ENCODE measurements around the gene ADAMTS15. TPM values are rescaled to one million over a fixed set of nuclear protein-coding genes. Genes with fewer than 3 reads are reported as not detected.

Gene ADAMTS15
- total RNA-seq, 1 donor from 2014 or later, result 15.7 TPM

DNA sequence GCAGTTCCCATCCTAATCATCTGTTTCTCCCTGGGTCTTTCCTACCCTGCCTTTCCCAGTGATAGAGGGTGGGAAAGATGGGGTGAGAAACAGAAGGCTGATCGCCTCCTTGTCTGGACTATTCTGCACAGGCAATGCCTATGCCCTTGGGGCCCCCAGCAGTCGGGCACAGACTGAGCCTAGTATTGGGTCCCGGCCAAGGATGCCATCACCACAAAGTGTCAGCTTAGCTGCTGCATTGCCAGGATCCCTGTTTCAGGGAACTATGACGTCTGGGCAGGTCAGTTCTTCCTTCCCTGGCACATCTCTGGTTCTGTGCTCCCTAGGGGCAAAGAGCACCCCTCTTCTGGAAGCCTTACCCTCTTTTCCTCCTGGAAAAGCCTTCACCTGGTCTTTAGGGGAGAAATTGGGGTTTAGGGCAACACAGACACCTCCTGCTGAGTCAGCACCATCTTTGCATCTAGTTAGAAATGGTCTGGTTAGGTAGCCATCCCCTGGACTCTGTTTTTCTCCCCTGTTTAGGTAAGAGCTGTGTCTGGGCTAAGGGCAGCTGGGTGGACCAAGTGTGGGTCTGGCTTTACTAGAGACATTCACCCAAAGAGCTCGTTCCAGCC lies 22.1 kb upstream of the ADAMTS15 start:
- Histone ChIP-seq H3K9me3 (ENCODE audit: control insufficient read depth in 3 of 3, low read length in 3 of 3) (no peaks in the 10 kb centered on the region), H3K27me3 (ENCODE audit: control insufficient read depth in 3 of 3, insufficient read depth in 3 of 3, low read length in 3 of 3) (peaks cover 36 to 56% (median 39%) of the 10 kb centered on the region in 3 donors), H3K27ac (ENCODE audit: low read depth, low read length) (no peak overlapping the region), H3K4me3 (ENCODE audit: low read length in 3 of 3) (no peak overlapping the region), H3K4me1 (ENCODE audit: control insufficient read depth in 3 of 3, insufficient read depth in 3 of 3, low read length in 3 of 3) (peaks cover 8 to 23% (median 13%) of the 10 kb centered on the region in 3 donors), H3K36me3 (ENCODE audit: control insufficient read depth in 3 of 3, insufficient read depth in 3 of 3, low read length in 3 of 3) (no peaks in the 10 kb centered on the region), H3K9ac (ENCODE audit: low read depth in 1 of 3, low read length in 3 of 3) (no peak overlapping the region)

DNA sequence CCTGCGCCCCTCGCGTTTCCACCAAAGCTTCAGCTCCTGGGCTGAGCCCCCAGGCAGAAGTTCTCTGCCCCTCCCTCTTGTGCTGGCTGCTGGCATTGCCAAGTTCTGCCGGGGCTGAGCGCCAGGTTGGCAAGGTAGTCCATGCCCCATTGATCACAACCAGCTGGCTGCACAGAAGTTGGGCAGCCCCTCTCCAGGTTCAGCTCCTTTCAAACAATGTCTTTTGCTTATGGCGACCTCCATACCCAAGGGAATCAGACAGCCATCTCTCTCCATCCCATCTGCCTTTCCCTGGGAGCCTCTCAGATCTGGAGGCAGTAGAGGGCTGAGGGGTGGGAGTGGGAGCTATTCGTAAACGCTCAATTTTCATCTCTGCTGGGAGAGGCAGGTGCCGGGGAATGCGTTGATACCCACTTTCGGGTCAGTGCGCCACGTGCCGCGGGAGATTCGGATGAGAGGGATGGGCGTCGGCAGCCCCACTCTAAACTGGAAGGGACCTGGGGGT lies 21.6 kb upstream of the ADAMTS15 start:
- H3K9me3 ChIP-seq (ENCODE audit: control insufficient read depth in 3 of 3, low read length in 3 of 3), result no peaks in the 10 kb centered on the region
- H3K9ac ChIP-seq (ENCODE audit: low read depth in 1 of 3, low read length in 3 of 3), result no peak overlapping the region
- H3K4me1 ChIP-seq (ENCODE audit: control insufficient read depth in 3 of 3, insufficient read depth in 3 of 3, low read length in 3 of 3), result peaks cover 11 to 23% (median 15%) of the 10 kb centered on the region in 3 donors
- peak overlapping the region in 1 of 3 donors; percentile 22 for H3K4me3 ChIP-seq (ENCODE audit: low read length in 3 of 3)
- no peaks in the 10 kb centered on the region for H3K36me3 ChIP-seq (ENCODE audit: control insufficient read depth in 3 of 3, insufficient read depth in 3 of 3, low read length in 3 of 3)
- no peak overlapping the region for H3K27ac ChIP-seq (ENCODE audit: low read depth, low read length)
- H3K27me3 ChIP-seq (ENCODE audit: control insufficient read depth in 3 of 3, insufficient read depth in 3 of 3, low read length in 3 of 3), result peaks cover 36 to 51% (median 39%) of the 10 kb centered on the region in 3 donors

DNA sequence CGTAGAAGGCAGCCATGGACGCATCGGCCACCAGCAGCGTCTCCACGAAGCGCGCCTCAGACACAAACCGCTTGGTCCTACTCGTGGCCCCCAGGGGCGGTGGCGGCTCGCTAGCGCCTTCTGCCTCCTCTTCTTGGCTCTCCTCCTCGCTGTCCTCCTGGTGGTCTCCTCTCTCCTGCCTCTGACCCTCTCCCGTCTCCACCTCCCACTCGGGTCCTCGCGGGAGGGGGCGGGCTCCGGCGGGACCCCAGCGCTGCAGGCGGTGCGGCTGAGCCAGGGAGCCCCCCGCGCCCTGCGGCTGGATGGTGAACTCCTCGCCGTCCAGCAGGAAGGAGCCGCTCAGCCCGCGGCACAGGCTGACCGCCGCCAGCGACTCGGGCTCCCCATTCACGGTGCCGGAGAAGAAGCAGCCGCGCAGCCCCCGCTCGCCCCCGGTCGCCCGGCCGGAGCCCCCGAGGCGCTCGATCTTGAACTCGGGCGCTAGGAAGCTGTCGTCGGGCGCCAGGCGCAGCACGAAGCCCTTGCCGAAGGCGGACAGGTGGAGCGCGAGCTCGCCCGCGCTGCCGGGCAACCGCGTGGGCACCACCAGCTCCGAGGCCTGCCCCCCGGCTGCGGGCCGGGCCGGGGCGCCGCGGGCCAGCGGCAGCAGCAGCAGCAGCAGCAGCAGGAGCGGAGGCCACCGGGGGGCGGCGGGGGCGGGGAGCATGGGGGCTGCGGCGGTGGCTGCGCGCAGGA lies 20.7 kb upstream of the ADAMTS15 start:
- Histone ChIP-seq H3K27ac (ENCODE audit: low read depth, low read length) (no peak overlapping the region), H3K9ac (ENCODE audit: low read depth in 1 of 3, low read length in 3 of 3) (peak overlapping the region in 1 of 3 donors; percentile 45), H3K4me3 (ENCODE audit: low read length in 3 of 3) (peak overlapping the region in 2 of 3 donors; percentile 36 to 58), H3K27me3 (ENCODE audit: control insufficient read depth in 3 of 3, insufficient read depth in 3 of 3, low read length in 3 of 3) (peaks cover 36 to 50% (median 39%) of the 10 kb centered on the region in 3 donors), H3K36me3 (ENCODE audit: control insufficient read depth in 3 of 3, insufficient read depth in 3 of 3, low read length in 3 of 3) (no peaks in the 10 kb centered on the region), H3K9me3 (ENCODE audit: control insufficient read depth in 3 of 3, low read length in 3 of 3) (no peaks in the 10 kb centered on the region), H3K4me1 (ENCODE audit: control insufficient read depth in 3 of 3, insufficient read depth in 3 of 3, low read length in 3 of 3) (peaks cover 11 to 23% (median 15%) of the 10 kb centered on the region in 3 donors)

DNA sequence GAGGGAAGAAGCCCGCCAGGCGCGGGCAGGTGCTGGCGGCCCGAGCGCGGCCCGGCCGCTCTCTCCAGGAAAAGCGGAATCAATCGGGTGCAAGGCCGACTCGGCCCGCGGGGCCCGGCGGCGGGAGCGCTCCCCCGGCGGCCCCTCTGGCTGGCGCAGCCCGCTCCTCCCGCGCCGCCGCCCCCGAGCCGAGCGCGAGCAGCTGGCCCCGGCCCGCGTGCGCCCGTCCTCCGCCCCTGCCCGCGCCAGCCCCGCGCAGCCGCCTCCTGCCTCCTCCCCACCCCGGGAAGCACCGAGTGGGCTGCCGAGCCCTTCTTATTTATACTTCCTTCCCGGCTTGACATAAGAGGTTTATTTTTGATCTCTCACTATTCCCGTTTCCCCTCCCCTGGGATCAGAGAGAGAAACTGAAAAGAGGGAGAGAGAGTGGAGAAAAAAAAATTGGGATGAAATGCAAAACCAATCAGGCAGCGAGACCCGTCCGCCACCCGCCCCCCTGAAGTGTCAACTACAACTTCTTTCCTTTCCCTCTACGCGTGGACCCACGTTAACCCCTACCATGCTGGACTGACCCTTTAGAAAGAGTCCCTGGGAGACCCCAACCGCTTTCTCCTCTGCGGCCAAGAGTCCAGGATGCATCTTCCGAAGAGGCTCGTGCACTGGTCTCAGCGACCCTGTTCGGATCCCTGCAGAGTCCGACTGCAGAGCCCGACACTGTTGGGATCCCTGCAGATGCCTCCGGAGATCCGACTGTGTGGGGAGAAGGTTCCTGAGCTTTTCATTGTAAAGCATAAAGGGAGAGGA lies 19.9 kb upstream of the ADAMTS15 start, which contains the start of gene ADAMTS8:
ADAMTS8 (minus strand) TSS at position 294 of the 804 bp plus-strand sequence. CDS start 323 bp downstream, outside the sequence.
- Histone ChIP-seq H3K27me3 (ENCODE audit: control insufficient read depth in 3 of 3, insufficient read depth in 3 of 3, low read length in 3 of 3) (peaks cover 36 to 50% (median 39%) of the 10 kb centered on the region in 3 donors), H3K36me3 (ENCODE audit: control insufficient read depth in 3 of 3, insufficient read depth in 3 of 3, low read length in 3 of 3) (no peaks in the 10 kb centered on the region), H3K27ac (ENCODE audit: low read depth, low read length) (no peak within 1 kb of the TSS), H3K4me3 (ENCODE audit: low read length in 3 of 3) (peak within 1 kb of the TSS; percentile 45 to 58 (median 54)), H3K9me3 (ENCODE audit: control insufficient read depth in 3 of 3, low read length in 3 of 3) (no peaks in the 10 kb centered on the region), H3K4me1 (ENCODE audit: control insufficient read depth in 3 of 3, insufficient read depth in 3 of 3, low read length in 3 of 3) (peaks cover 11 to 23% (median 15%) of the 10 kb centered on the region in 3 donors), H3K9ac (ENCODE audit: low read depth in 1 of 3, low read length in 3 of 3) (peak within 1 kb of the TSS in 1 of 3 donors; percentile 45)

- Histone ChIP-seq H3K27ac (ENCODE audit: low read depth, low read length) (no peak overlapping the region), H3K36me3 (ENCODE audit: control insufficient read depth in 3 of 3, insufficient read depth in 3 of 3, low read length in 3 of 3) (no peaks in the 10 kb centered on the region), H3K4me3 (ENCODE audit: low read length in 3 of 3) (peak overlapping the region in 1 of 3 donors; percentile 45), H3K4me1 (ENCODE audit: control insufficient read depth in 3 of 3, insufficient read depth in 3 of 3, low read length in 3 of 3) (peaks cover 11 to 23% (median 15%) of the 10 kb centered on the region in 3 donors), H3K27me3 (ENCODE audit: control insufficient read depth in 3 of 3, insufficient read depth in 3 of 3, low read length in 3 of 3) (peaks cover 36 to 46% (median 39%) of the 10 kb centered on the region in 3 donors), H3K9me3 (ENCODE audit: control insufficient read depth in 3 of 3, low read length in 3 of 3) (no peaks in the 10 kb centered on the region), H3K9ac (ENCODE audit: low read depth in 1 of 3, low read length in 3 of 3) (no peak overlapping the region)
Observed at GRCh38 chr11:130429120-130429681, 19.2 kb upstream of the ADAMTS15 start.

- no peak overlapping the region for H3K4me3 ChIP-seq (ENCODE audit: low read length in 3 of 3)
- H3K9me3 ChIP-seq (ENCODE audit: control insufficient read depth in 3 of 3, low read length in 3 of 3), result no peaks in the 10 kb centered on the region
- peaks cover 31 to 39% (median 39%) of the 10 kb centered on the region in 3 donors for H3K27me3 ChIP-seq (ENCODE audit: control insufficient read depth in 3 of 3, insufficient read depth in 3 of 3, low read length in 3 of 3)
- H3K9ac ChIP-seq (ENCODE audit: low read depth in 1 of 3, low read length in 3 of 3), result no peak overlapping the region
- no peaks in the 10 kb centered on the region for H3K36me3 ChIP-seq (ENCODE audit: control insufficient read depth in 3 of 3, insufficient read depth in 3 of 3, low read length in 3 of 3)
- H3K27ac ChIP-seq (ENCODE audit: low read depth, low read length), result no peak overlapping the region
- H3K4me1 ChIP-seq (ENCODE audit: control insufficient read depth in 3 of 3, insufficient read depth in 3 of 3, low read length in 3 of 3), result peaks cover 14 to 23% (median 15%) of the 10 kb centered on the region in 3 donors
Observed at GRCh38 chr11:130429983-130430382, 18.5 kb upstream of the ADAMTS15 start.

- Histone ChIP-seq H3K36me3 (ENCODE audit: control insufficient read depth in 3 of 3, insufficient read depth in 3 of 3, low read length in 3 of 3) (no peaks in the 10 kb centered on the region), H3K4me3 (ENCODE audit: low read length in 3 of 3) (no peak overlapping the region), H3K27me3 (ENCODE audit: control insufficient read depth in 3 of 3, insufficient read depth in 3 of 3, low read length in 3 of 3) (peaks cover 22 to 33% (median 33%) of the 10 kb centered on the region in 3 donors), H3K9ac (ENCODE audit: low read depth in 1 of 3, low read length in 3 of 3) (no peak overlapping the region), H3K4me1 (ENCODE audit: control insufficient read depth in 3 of 3, insufficient read depth in 3 of 3, low read length in 3 of 3) (peaks cover 15 to 22% (median 20%) of the 10 kb centered on the region in 3 donors), H3K27ac (ENCODE audit: low read depth, low read length) (no peak overlapping the region), H3K9me3 (ENCODE audit: control insufficient read depth in 3 of 3, low read length in 3 of 3) (no peaks in the 10 kb centered on the region)
Observed at GRCh38 chr11:130431331-130431773, 17.1 kb upstream of the ADAMTS15 start.

DNA sequence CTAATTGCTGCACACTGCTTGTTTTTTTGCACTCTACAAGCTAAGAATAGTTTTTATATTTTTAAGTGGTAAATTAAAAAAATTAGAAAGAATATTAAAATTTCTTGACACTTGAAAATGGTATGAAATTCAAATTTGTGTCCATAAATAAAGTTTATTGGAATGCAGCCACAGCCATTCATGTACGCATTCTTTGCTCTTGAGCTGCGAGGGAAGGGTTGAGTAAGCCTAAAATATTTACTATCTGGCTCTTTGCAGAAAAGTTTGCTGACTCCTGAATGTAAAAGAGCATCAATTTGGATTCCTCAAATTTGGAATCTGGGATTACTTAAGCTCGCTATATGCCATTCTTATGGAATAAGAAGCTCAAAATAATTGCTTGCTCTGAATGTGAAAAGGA lies 16.6 kb upstream of the ADAMTS15 start:
- H3K27me3 ChIP-seq (ENCODE audit: control insufficient read depth in 3 of 3, insufficient read depth in 3 of 3, low read length in 3 of 3), result peaks cover 18 to 31% (median 28%) of the 10 kb centered on the region in 3 donors

DNA sequence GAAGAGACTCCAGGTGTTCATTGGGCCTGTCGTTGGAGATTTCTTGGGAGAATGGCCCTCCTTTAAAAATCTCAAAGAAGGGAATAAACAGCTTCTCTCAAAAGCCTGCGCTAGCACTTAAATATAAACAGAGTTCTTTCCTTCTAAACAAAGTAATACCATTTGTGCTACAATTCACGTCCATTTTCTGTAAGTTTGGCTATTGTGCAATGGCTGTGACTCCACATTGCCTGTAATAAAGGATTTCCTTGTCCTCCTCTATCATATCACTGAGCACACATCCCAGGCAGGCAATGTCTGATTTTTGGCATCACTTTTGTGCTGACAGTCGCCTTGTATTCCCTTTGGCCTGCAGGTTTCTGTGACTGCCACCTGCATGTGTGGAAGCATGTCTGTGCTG lies 15.1 kb upstream of the ADAMTS15 start:
- Histone ChIP-seq H3K36me3 (ENCODE audit: control insufficient read depth in 3 of 3, insufficient read depth in 3 of 3, low read length in 3 of 3) (no peaks in the 10 kb centered on the region), H3K27me3 (ENCODE audit: control insufficient read depth in 3 of 3, insufficient read depth in 3 of 3, low read length in 3 of 3) (peaks cover 7 to 20% (median 17%) of the 10 kb centered on the region in 3 donors), H3K4me1 (ENCODE audit: control insufficient read depth in 3 of 3, insufficient read depth in 3 of 3, low read length in 3 of 3) (peaks cover 4 to 16% (median 7%) of the 10 kb centered on the region in 3 donors), H3K4me3 (ENCODE audit: low read length in 3 of 3) (no peak overlapping the region), H3K27ac (ENCODE audit: low read depth, low read length) (no peak overlapping the region), H3K9ac (ENCODE audit: low read depth in 1 of 3, low read length in 3 of 3) (no peak overlapping the region), H3K9me3 (ENCODE audit: control insufficient read depth in 3 of 3, low read length in 3 of 3) (no peaks in the 10 kb centered on the region)

More for the DNA sequence above, 16.6 kb upstream of the ADAMTS15 start:
- H3K9ac ChIP-seq (ENCODE audit: low read depth in 1 of 3, low read length in 3 of 3), result no peak overlapping the region
- H3K27ac ChIP-seq (ENCODE audit: low read depth, low read length), result no peak overlapping the region
- peaks cover 12 to 19% (median 18%) of the 10 kb centered on the region in 3 donors for H3K4me1 ChIP-seq (ENCODE audit: control insufficient read depth in 3 of 3, insufficient read depth in 3 of 3, low read length in 3 of 3)
- H3K36me3 ChIP-seq (ENCODE audit: control insufficient read depth in 3 of 3, insufficient read depth in 3 of 3, low read length in 3 of 3), result no peaks in the 10 kb centered on the region
- no peaks in the 10 kb centered on the region for H3K9me3 ChIP-seq (ENCODE audit: control insufficient read depth in 3 of 3, low read length in 3 of 3)
- no peak overlapping the region for H3K4me3 ChIP-seq (ENCODE audit: low read length in 3 of 3)
